ENCODE data around the gene SERPINB2. TPM values are rescaled to one million over a fixed set of nuclear protein-coding genes. Genes with fewer than 3 reads are reported as not detected.

SERPINB2 gene, protein sequence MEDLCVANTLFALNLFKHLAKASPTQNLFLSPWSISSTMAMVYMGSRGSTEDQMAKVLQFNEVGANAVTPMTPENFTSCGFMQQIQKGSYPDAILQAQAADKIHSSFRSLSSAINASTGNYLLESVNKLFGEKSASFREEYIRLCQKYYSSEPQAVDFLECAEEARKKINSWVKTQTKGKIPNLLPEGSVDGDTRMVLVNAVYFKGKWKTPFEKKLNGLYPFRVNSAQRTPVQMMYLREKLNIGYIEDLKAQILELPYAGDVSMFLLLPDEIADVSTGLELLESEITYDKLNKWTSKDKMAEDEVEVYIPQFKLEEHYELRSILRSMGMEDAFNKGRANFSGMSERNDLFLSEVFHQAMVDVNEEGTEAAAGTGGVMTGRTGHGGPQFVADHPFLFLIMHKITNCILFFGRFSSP
- total RNA-seq: not detected
- long read RNA-seq, donor 1: 0 reads
- long read RNA-seq, donor 2: 0 reads

DNA sequence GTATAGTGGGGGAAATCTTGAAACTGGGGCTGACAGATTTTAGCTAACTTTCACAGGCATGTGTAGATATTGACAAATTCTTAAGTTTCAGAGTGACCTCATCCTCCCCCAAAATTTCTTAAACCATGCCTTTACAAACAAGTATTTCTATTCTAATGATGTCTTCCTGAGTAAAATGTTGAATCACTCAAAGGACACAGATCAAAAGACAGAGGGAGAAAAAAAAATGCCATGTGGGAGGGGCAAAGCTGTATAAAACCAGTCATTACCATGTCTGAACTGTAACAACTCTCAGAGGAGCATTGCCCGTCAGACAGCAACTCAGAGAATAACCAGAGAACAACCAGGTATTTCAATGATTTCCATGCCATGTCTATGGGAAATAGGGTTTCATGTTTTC, at the start of gene SERPINB2:
SERPINB2 (plus strand) TSS at position 282 of the 400 bp plus-strand sequence. CDS start 3,740 bp downstream, outside the sequence.
- intact Hi-C loops (cut with DNase I, micrococcal nuclease): no loop called here
- no peak for ATAC-seq
- no peaks in the 10 kb centered on the region for H3K9me3 ChIP-seq
- no peaks in the 10 kb centered on the region for H3K36me3 ChIP-seq (ENCODE audit: low read depth)
- no peak within 1 kb of the TSS for H3K4me3 ChIP-seq
- no peak for DNase-seq
- no peaks in the 10 kb centered on the region for H3K4me1 ChIP-seq (ENCODE audit: low read depth)
- TF ChIP-seq, protein P1, sequence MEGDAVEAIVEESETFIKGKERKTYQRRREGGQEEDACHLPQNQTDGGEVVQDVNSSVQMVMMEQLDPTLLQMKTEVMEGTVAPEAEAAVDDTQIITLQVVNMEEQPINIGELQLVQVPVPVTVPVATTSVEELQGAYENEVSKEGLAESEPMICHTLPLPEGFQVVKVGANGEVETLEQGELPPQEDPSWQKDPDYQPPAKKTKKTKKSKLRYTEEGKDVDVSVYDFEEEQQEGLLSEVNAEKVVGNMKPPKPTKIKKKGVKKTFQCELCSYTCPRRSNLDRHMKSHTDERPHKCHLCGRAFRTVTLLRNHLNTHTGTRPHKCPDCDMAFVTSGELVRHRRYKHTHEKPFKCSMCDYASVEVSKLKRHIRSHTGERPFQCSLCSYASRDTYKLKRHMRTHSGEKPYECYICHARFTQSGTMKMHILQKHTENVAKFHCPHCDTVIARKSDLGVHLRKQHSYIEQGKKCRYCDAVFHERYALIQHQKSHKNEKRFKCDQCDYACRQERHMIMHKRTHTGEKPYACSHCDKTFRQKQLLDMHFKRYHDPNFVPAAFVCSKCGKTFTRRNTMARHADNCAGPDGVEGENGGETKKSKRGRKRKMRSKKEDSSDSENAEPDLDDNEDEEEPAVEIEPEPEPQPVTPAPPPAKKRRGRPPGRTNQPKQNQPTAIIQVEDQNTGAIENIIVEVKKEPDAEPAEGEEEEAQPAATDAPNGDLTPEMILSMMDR (IDR thresholded peaks at IDR 0.05): no peak

DNA sequence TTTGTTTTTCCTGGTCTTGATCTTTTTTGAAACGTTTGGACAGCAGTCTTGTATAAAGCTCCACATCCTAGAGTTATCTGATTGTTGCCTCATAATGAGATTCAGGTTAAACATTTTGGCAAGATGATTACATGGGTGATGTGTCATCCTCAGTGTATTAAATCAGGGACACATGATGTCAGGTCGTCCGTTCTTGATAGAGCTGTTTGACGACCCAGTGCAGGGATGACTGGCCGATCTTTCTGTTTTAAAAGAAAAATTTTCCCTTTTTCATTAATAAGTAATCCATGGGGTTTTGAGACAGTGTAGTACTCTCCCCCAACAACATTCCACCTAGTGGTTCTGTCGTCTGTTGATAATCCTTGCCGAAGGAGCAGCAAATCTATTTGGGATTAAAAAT, 44.5 kb upstream of the SERPINB2 start:
- TF ChIP-seq, protein P1 (IDR thresholded peaks at IDR 0.05): no peak

GRCh38 chr18:63844254-63844653, 43.3 kb upstream of the SERPINB2 start:
- ATAC-seq: no peak
- TF ChIP-seq, protein P1 (IDR thresholded peaks at IDR 0.05): no peak
- intact Hi-C loops (cut with DNase I, micrococcal nuclease): loop anchor here in 1 of 2 donors (5.0 kb wide), 1 partner anchor 327 kb away; no protein-coding TSS in a partner anchor
- H3K4me1 ChIP-seq (ENCODE audit: low read depth): no peaks in the 10 kb centered on the region
- H3K9me3 ChIP-seq: no peaks in the 10 kb centered on the region
- no peak overlapping the region for H3K4me3 ChIP-seq
- no peak for DNase-seq
- no peaks in the 10 kb centered on the region for H3K36me3 ChIP-seq (ENCODE audit: low read depth)

More for the DNA sequence above, 44.5 kb upstream of the SERPINB2 start:
- intact Hi-C loops (cut with DNase I, micrococcal nuclease): loop anchor here in 1 of 2 donors (5.0 kb wide), 1 partner anchor 326 kb away; no protein-coding TSS in a partner anchor
- no peak overlapping the region for H3K4me3 ChIP-seq
- ATAC-seq (no peak), DNase-seq (no peak)
- no peaks in the 10 kb centered on the region for H3K4me1 ChIP-seq (ENCODE audit: low read depth)
- H3K36me3 ChIP-seq (ENCODE audit: low read depth): no peaks in the 10 kb centered on the region
- no peaks in the 10 kb centered on the region for H3K9me3 ChIP-seq

DNA sequence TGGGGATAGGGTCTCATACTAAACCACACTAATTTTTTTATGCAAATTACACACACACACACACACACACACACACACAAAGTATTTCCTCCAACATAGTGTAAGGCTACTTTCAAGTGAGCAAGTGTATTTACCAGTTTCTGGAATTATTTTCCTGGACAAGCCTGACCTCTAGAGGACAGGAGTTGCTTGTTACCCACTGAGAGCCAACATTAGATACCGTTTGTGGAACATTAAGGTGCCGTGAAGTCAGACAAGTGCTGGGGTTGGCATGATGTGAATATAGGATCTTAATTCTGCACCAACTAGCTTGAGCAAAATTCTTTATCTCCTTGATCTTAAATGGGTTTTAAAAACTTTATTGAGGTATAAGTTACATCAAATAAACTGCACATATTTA, 39.3 kb upstream of the SERPINB2 start:
- Histone ChIP-seq H3K4me3 (no peak overlapping the region), H3K9me3 (no peaks in the 10 kb centered on the region), H3K4me1 (ENCODE audit: low read depth) (no peaks in the 10 kb centered on the region), H3K36me3 (ENCODE audit: low read depth) (no peaks in the 10 kb centered on the region)
- intact Hi-C loops (cut with DNase I, micrococcal nuclease): no loop called here
- peak; percentile 54 for ATAC-seq
- DNase-seq: peak in 1 of 3 donors; percentile 22
- TF ChIP-seq, protein P1 (IDR thresholded peaks at IDR 0.05): no peak

- DNase-seq (no peak), ATAC-seq (no peak)
- TF ChIP-seq, protein P1 (IDR thresholded peaks at IDR 0.05): no peak
- Histone ChIP-seq H3K36me3 (ENCODE audit: low read depth) (no peaks in the 10 kb centered on the region), H3K4me1 (ENCODE audit: low read depth) (no peaks in the 10 kb centered on the region), H3K9me3 (no peaks in the 10 kb centered on the region), H3K4me3 (no peak overlapping the region)
- intact Hi-C loops (cut with DNase I, micrococcal nuclease): no loop called here
Measured at GRCh38 chr18:63850020-63850419, 37.5 kb upstream of the SERPINB2 start.
